Activated B cell treated with CpG ODN at 0.5 μM for 24 hours (primary cell): ENCODE measurements around the gene CNN3. TPM values are rescaled to one million over a fixed set of nuclear protein-coding genes. Genes with fewer than 3 reads are reported as not detected.

ENCODE experiments used
- ATAC-seq: fragments of 200-7000 bp; cut with Tn5 transposase; one replicate; pipeline ENCODE4 v1.10.0; 2021; ENCODE audit warnings: low read depth, mild to moderate bottlenecking, moderate library complexity
- CTCF ChIA-PET: fragments of 350-600 bp; sonication (Branson Sonifier 250); formaldehyde crosslinking; loops from one replicate; lab custom pipeline; 2021; ENCODE audit warnings: antibody characterized with exemption; lab: Charles Lee
- POLR2A ChIA-PET: fragments of 350-600 bp; sonication (Branson Sonifier 250); formaldehyde crosslinking; loops from one replicate; lab custom pipeline; 2021; ENCODE audit warnings: antibody characterized with exemption; lab: Charles Lee
- DNase-seq: peaks from one replicate; pipeline ENCODE4 v3.0.0; 2022
- H3K27ac Mint-ChIP-seq: one replicate; pipeline ENCODE4 v1.8.0; 2020; ENCODE audit warnings: mixed read lengths
- H3K27me3 Mint-ChIP-seq: one replicate; pipeline ENCODE4 v1.8.0; 2021; ENCODE audit warnings: mixed read lengths
- H3K36me3 Mint-ChIP-seq: one replicate; pipeline ENCODE4 v1.8.0; 2021; ENCODE audit warnings: low read depth, mixed read lengths
- H3K4me1 Mint-ChIP-seq: one replicate; pipeline ENCODE4 v1.8.0; 2021; ENCODE audit warnings: mixed read lengths
- H3K4me3 Mint-ChIP-seq: one replicate; pipeline ENCODE4 v1.8.0; 2020; ENCODE audit warnings: mild to moderate bottlenecking, mixed read lengths
- H3K9me3 Mint-ChIP-seq: one replicate; pipeline ENCODE4 v1.8.0; 2020; ENCODE audit warnings: mixed read lengths
- CTCF ChIP-seq: fragments of 200-600 bp; IDR thresholded peaks from one replicate; pipeline ENCODE4 v1.8.0; 2022; ENCODE audit warnings: antibody characterized with exemption, mild to moderate bottlenecking
- intact Hi-C: fragments of 100-400 bp; cut with micrococcal nuclease; formaldehyde crosslinking; loops from one replicate; pipeline ENCODE4 v1.15.1; 2024
- total RNA-seq: library from RNA; stranded (reverse); gene quantifications from 2 replicates; pipeline ENCODE4 v1.2.3, GENCODE V29; 2022

The CNN3 gene
- total RNA-seq, 1 donor from 2014 or later: 6.2 TPM

GRCh38 chr1:94887603-94888171 lies 39.2 kb downstream of the CNN3 start:
- H3K9me3 Mint-ChIP-seq: no peaks in the 10 kb centered on the region
- ChIA-PET CTCF (no interaction called here), POLR2A (no interaction called here)
- intact Hi-C loops: no loop called here
- H3K27ac Mint-ChIP-seq: no peak overlapping the region
- DNase-seq (no peak), ATAC-seq (no peak)
- no peak overlapping the region for H3K4me3 Mint-ChIP-seq
- no peaks in the 10 kb centered on the region for H3K27me3 Mint-ChIP-seq
- no peak for TF ChIP-seq CTCF
- no peaks in the 10 kb centered on the region for H3K36me3 Mint-ChIP-seq
- H3K4me1 Mint-ChIP-seq: peaks cover 10% of the 10 kb centered on the region

- Mint-ChIP-seq H3K36me3 (no peaks in the 10 kb centered on the region), H3K27me3 (no peaks in the 10 kb centered on the region), H3K4me1 (peaks cover 10% of the 10 kb centered on the region), H3K9me3 (no peaks in the 10 kb centered on the region), H3K4me3 (no peak overlapping the region), H3K27ac (no peak overlapping the region)
- ChIA-PET POLR2A (no interaction called here), CTCF (no interaction called here)
- intact Hi-C loops: no loop called here
- ATAC-seq (no peak), DNase-seq (no peak)
- TF ChIP-seq CTCF: no peak
Measured at GRCh38 chr1:94887106-94887505, 39.8 kb downstream of the CNN3 start.

GRCh38 chr1:94886361-94886760 lies 40.5 kb downstream of the CNN3 start:
- ATAC-seq (no peak), DNase-seq (no peak)
- no peak overlapping the region for H3K27ac Mint-ChIP-seq
- H3K27me3 Mint-ChIP-seq: no peaks in the 10 kb centered on the region
- ChIA-PET POLR2A (no interaction called here), CTCF (no interaction called here)
- H3K4me3 Mint-ChIP-seq: no peak overlapping the region
- H3K4me1 Mint-ChIP-seq: peaks cover 10% of the 10 kb centered on the region
- no peaks in the 10 kb centered on the region for H3K36me3 Mint-ChIP-seq
- H3K9me3 Mint-ChIP-seq: no peaks in the 10 kb centered on the region
- intact Hi-C loops: no loop called here
- TF ChIP-seq CTCF: no peak

- Mint-ChIP-seq H3K4me1 (peaks cover 10% of the 10 kb centered on the region), H3K9me3 (no peaks in the 10 kb centered on the region), H3K27ac (no peak overlapping the region), H3K36me3 (no peaks in the 10 kb centered on the region), H3K4me3 (no peak overlapping the region), H3K27me3 (no peaks in the 10 kb centered on the region)
- DNase-seq: no peak
- ChIA-PET CTCF (interaction anchor here (1.0 kb wide), 1 partner anchor 30 kb away, joined by 3 read pairs; no protein-coding TSS in a partner anchor), POLR2A (no interaction called here)
- no peak for TF ChIP-seq CTCF
- intact Hi-C loops: no loop called here
- ATAC-seq: no peak
Measured at GRCh38 chr1:94884507-94884906, 42.4 kb downstream of the CNN3 start.

GRCh38 chr1:94884106-94884505 lies 42.8 kb downstream of the CNN3 start:
- TF ChIP-seq CTCF: no peak
- no peak for ATAC-seq
- peaks cover 10% of the 10 kb centered on the region for H3K4me1 Mint-ChIP-seq
- ChIA-PET CTCF (interaction anchor here (1.0 kb wide), 1 partner anchor 29 kb away, joined by 3 read pairs; no protein-coding TSS in a partner anchor), POLR2A (no interaction called here)
- no peaks in the 10 kb centered on the region for H3K9me3 Mint-ChIP-seq
- no peaks in the 10 kb centered on the region for H3K36me3 Mint-ChIP-seq
- H3K4me3 Mint-ChIP-seq: no peak overlapping the region
- DNase-seq: no peak
- no peaks in the 10 kb centered on the region for H3K27me3 Mint-ChIP-seq
- intact Hi-C loops: no loop called here
- H3K27ac Mint-ChIP-seq: no peak overlapping the region
